A549 (cell line): ENCODE measurements around the gene ALG14.

Experiments
- FOSL2 ChIP-seq, 2 experiments: fragments of 450-650 bp in 1 of 2; fragments of >200 bp in 1 of 2; sonication (Bioruptor Twin) in 1 of 2; formaldehyde crosslinking; IDR thresholded peaks; 2 replicates each; pipeline versions ENCODE4 v1.5.0 to v1.6.1; 2016 to 2020; ENCODE audit warnings: mild to moderate bottlenecking in 1 of 2, moderate library complexity in 1 of 2
- HDAC2 ChIP-seq: fragments of 200-600 bp; sonication (generic); IDR thresholded peaks from 2 replicates; pipeline ENCODE4 v1.6.1; 2016
- MAFK ChIP-seq: fragments of 450-650 bp; IDR thresholded peaks from 2 replicates; pipeline ENCODE4 v1.6.1; 2014; ENCODE audit not compliant: partially characterized antibody
- MAZ ChIP-seq: fragments of 150-350 bp; IDR thresholded peaks from 2 replicates; pipeline ENCODE4 v1.6.1; 2014; ENCODE audit warnings: antibody characterized with exemption, low read depth, low read length, borderline replicate concordance
- RFX5 ChIP-seq: fragments of 450-650 bp; IDR thresholded peaks from 2 replicates; pipeline ENCODE4 v1.7.1; 2014; ENCODE audit warnings: antibody characterized with exemption, mild to moderate bottlenecking, moderate library complexity
- TF ChIP-seq, protein P1 (sequence below): fragments of >200 bp; sonication (Bioruptor Twin); formaldehyde crosslinking; IDR thresholded peaks from 3 replicates; pipeline ENCODE4 v1.5.1; 2016
- TF ChIP-seq, protein P2 (sequence below): fragments of 450-650 bp; IDR thresholded peaks from 2 replicates; pipeline ENCODE4 v1.6.1; 2014; ENCODE audit warnings: antibody characterized with exemption

GRCh38 chr1:95089650-95090287 is 17.0 kb upstream of the ALG14 start:
- TF ChIP-seq MAZ (no peak), MAFK (no peak), RFX5 (no peak), FOSL2 (IDR thresholded peaks at IDR 0.05) (no peak), FOSL2 (CRISPR knock-in tag; IDR thresholded peaks at IDR 0.05) (no peak), HDAC2 (no peak)
- TF ChIP-seq, protein P1, sequence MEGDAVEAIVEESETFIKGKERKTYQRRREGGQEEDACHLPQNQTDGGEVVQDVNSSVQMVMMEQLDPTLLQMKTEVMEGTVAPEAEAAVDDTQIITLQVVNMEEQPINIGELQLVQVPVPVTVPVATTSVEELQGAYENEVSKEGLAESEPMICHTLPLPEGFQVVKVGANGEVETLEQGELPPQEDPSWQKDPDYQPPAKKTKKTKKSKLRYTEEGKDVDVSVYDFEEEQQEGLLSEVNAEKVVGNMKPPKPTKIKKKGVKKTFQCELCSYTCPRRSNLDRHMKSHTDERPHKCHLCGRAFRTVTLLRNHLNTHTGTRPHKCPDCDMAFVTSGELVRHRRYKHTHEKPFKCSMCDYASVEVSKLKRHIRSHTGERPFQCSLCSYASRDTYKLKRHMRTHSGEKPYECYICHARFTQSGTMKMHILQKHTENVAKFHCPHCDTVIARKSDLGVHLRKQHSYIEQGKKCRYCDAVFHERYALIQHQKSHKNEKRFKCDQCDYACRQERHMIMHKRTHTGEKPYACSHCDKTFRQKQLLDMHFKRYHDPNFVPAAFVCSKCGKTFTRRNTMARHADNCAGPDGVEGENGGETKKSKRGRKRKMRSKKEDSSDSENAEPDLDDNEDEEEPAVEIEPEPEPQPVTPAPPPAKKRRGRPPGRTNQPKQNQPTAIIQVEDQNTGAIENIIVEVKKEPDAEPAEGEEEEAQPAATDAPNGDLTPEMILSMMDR, result no peak
- TF ChIP-seq, protein P2, sequence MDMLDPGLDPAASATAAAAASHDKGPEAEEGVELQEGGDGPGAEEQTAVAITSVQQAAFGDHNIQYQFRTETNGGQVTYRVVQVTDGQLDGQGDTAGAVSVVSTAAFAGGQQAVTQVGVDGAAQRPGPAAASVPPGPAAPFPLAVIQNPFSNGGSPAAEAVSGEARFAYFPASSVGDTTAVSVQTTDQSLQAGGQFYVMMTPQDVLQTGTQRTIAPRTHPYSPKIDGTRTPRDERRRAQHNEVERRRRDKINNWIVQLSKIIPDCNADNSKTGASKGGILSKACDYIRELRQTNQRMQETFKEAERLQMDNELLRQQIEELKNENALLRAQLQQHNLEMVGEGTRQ, result no peak
